GM19023 (cell line): ENCODE measurements around the gene CAMK1D.

Source experiments
- ATAC-seq: cut with Tn5 transposase; IDR thresholded peaks from one replicate; pipeline ENCODE4 v1.9.1; 2021; ENCODE audit warnings: mild to moderate bottlenecking, moderate library complexity; ENCODE audit not compliant: unreplicated experiment

Gene CAMK1D

DNA sequence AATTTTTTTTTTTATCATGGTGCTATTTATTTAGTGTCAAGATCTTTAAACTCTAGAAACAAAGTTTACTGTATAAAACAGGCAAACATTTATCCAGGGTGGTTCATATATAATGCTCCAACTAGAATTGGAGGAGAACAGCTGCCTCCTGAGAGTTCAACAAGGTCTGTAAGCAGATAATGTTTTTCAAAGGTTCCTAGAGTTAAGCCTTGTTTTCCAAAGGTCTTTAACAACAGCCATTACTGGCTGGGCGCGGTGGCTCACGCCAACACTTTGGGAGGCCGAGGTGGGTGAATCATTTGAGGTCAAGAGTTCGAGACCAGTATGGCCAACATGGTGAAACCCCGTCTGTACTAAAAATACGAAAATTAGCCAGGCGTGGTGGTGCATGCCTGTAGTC is 335.4 kb downstream of the CAMK1D start:
- no peak for ATAC-seq

GRCh38 chr10:12685261-12686058 is 336.1 kb downstream of the CAMK1D start:
- no peak for ATAC-seq

DNA sequence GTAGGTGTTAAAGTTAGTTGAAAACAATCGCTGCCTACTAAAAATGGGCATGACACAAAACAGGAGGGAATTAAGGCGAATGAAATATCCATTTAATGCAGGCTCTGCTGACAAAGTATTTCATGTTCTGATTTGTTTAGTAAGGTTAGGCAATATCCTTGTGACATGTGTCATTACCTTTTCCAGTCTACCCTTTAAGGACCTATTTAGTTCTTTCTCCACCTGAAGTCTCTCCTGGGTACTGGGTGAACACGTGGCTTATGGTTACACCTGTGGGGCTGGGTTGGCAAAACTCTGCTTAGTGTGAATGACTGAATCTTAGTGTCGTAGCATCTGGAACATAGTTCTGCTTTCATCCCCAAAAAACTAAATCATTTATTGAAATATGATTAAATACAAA is 338.6 kb downstream of the CAMK1D start:
- no peak for ATAC-seq

DNA sequence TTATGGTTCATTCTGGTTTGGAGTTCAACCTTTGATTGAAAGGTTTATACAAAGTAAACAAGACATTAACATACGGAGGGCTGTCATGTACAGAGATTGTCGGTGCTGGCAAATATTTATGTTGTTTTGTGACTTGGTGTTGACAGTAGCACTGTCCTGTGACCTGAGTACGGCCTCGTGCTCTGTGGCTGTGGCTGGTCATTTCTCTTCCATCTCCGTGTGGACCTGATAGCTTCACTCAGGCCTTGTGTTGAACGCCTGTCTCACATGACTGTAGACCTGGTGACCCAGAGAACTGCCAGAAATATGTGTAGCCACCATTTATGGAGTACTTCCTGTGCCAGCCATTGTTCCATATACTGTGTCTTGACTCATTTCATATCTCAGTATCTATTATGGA is 340.5 kb downstream of the CAMK1D start:
- ATAC-seq, result no peak

GRCh38 chr10:12690525-12691126 is 341.3 kb downstream of the CAMK1D start:
- no peak for ATAC-seq

GRCh38 chr10:12691596-12691995 is 342.2 kb downstream of the CAMK1D start:
- ATAC-seq, result no peak

DNA sequence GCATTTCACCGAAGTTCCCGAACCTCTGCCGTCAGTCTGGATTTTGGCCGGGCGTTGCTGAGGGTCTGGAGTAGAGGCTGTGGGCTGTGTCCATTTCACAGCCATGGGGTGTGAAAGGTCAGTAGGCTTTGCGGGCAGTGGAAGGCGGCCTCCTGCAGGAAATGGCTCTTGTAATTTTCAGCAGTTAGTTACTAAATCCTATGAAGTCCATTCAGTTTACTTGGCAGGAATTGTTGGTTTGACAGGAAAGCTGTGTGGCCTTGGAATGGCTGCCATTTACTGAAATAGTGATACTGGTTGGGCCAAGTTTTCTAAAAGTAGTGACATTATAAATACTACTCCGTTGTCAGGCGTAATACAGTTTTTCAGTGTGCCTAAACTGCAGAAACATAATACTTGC is 348.4 kb downstream of the CAMK1D start:
- ATAC-seq, result no peak

DNA sequence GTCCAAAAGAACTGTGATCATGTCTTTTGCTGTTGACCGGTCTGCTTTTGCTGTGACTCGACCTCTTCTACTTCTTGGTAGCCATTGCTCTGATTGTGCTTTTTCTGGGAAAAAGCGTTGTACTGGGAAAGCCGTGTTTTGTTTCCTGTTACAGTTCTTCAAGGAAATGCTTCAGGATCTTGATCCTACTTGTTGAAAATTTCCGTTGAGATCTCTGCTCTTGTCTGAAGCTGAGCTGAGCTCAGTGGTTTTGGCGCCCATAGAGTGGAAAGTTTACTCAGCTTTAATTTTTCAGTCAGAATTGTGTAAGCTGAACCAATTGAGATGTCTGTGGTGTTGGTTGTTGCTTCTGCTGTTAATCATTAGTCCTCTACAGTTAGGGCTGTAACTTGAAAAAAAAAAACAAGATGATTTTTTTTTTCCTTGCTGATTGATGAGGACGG is 349.9 kb downstream of the CAMK1D start:
- ATAC-seq, result no peak

DNA sequence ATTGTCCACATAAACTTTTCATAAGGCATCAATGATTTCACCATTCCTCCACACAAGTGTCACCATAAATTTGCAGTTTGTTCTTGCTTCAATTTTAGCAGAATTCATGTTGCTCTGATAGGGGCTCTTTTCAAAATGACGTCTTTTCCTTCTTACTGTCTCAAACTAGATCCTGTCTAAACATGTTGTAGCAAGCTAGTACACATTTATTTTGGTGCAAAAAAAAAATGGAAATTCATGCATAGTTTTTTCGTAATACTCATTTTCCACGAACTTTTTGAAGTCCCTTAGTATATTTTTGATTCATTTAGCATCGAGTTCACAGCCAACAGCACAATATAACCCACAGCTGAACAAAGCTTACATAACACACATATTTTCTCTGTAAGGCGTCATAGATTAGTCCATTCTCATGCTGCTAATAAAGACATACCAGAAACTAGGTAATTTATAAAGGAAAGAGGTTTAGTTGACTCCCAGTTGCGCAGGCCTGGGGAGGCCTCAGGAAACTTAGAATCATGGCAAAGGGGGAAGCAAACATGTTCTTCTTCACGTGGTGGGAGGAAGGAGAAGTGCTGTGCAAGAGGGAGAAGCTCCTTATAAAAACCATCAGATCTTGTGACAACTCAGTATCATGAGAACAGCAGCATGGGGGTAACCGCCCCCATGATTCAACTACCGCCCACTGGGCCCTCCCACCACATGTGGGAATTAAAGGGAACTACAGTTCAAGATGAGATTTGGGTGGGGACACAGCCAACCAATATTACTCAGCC is 350.6 kb downstream of the CAMK1D start:
- no peak for ATAC-seq

GRCh38 chr10:12700557-12700874 is 351.2 kb downstream of the CAMK1D start:
- no peak for ATAC-seq

- ATAC-seq, result no peak
Measured at GRCh38 chr10:12701696-12702095, 352.3 kb downstream of the CAMK1D start.

GRCh38 chr10:12702215-12702770 is 352.9 kb downstream of the CAMK1D start:
- no peak for ATAC-seq

DNA sequence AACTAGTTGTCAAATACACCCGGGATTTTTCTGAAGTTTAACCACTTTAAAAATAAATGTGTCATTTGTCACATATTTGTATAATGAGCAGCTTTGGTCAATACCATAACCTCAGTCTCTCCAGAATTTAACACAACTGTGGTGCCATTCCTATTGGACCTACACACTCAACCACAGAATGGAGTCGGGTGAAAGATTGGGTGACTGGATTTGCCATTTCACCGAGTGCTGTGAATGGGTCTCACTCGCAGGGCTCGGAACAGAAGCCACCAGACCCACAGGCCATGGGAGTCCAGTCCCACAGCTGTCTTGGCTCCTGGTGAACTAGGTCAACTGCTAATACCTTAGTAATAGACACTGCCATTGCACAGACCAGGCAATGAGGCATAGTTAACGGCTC is 353.8 kb downstream of the CAMK1D start:
- no peak for ATAC-seq

- ATAC-seq, result no peak
Measured at GRCh38 chr10:12703813-12704212, 354.5 kb downstream of the CAMK1D start.

- ATAC-seq, result no peak
Measured at GRCh38 chr10:12704488-12704887, 355.1 kb downstream of the CAMK1D start.

- no peak for ATAC-seq
Measured at GRCh38 chr10:12705943-12706342, 356.6 kb downstream of the CAMK1D start.

DNA sequence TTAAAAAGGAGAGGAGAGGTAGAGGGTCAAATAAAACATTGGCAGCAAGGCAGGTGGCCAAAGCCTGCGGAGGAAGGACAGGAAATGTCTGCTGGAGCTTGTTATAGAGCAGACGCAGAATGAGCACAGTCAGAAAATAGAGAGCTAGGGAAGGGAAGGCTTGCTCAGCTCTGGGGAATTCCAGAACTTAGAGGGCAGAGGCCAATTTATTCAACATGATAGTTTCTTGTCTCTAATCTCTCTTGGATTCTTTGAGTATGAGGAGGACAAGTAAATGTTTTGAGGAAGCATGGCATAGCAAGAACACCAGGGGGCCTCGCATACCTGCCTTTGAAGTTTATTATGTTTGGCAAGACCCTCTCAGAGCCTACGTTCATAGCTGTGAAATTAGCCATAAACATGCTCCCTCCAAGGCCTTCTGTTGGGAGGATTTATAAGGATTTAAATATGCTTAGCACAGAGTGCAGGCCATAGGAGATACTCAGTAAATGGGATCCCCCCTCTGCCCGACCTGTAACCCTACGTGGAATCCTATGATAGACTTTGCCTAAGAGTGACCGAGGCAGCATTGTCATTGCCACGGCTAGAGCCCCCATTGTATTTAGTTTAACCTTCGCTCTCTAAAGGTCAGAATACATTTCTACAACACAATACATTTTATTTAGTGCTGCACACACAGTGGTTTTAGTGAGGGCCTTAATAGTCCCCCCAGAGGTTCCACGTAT is 358.3 kb downstream of the CAMK1D start:
- no peak for ATAC-seq

DNA sequence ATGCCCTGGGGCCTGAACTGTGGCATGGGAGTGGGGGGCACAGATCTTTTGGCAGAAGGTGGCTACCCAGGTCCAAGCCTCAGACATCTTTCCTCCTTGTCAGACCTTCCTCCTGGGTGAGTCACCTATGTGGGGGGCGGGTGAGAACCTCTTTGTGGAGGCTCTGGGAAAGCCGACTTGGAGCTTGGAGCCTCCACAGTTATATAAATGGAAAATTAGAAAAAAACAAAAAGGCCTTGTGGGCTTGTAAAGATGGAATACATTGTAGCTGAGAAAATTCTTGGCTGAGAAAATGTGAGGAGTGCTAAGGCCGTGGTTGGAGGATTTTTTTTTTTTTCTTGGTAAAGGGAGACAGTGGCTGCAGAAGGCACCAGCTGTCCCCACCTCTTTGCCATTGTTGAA is 359.7 kb downstream of the CAMK1D start:
- no peak for ATAC-seq

- ATAC-seq, result no peak
Measured at GRCh38 chr10:12709521-12709963, 360.2 kb downstream of the CAMK1D start.

GRCh38 chr10:12710157-12710556 is 360.8 kb downstream of the CAMK1D start:
- no peak for ATAC-seq
